Measurements from ENCODE around the gene RSPH6A. TPM values are rescaled to one million over a fixed set of nuclear protein-coding genes. Genes with fewer than 3 reads are reported as not detected.

RSPH6A gene
- total RNA-seq, 1 experiment from 2014 or later, result 0.39 TPM

DNA sequence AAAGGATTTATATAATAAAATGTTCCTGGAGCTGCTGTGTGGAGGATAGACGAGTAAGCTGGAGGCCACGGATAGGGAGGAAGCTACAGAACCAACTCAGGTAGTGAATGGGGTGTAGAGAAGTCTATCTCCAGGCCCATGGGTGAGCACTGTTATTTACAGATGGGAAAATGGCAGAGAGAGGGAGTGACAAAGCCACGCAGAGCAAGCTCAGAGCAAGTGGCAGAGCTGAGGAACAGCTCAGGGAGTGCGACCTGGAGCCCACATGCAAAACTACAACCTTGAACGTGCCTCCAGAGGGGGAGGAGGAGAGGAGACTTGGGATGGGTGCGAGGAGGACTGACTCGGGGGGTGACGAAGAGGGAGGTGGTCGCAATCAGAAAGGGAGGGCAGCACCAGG, 13.4 kb upstream of the RSPH6A start:
- intact Hi-C loops (cut with micrococcal nuclease; ENCODE audit: unreplicated experiment), result no loop called here
- POLR2A ChIA-PET (ENCODE audit: unreplicated experiment), result no interaction called here

DNA sequence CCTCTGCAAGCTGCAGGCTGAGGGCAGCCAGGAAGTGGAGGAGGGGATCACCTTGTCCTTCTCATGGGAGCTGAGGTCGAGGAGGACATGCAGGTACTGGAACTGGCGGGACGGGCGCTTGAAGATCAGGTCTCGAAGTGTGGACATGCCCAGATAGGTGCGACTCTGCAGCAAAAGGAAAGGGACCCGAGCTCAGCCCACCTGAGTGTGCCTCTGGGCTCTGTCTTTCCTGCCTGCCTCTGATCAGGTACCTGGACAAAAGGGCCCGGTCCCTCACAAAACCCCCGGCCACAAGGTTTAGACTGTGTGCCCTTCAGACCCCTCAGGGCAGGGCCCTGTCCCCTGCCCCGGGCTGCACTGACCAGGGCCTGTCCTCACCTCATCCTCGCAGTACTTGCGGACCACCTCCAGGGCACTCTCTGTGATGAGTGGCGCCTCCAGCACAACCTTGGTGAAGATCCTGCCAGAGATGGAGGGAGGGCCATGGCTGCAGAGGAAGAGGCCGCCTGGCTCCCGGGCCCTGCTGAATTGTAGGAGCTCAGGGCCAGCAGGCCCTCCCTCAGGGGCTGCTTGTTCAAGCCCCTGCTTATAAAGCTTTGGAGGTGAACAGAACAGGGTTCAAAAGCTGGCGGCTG, 12.5 kb upstream of the RSPH6A start:
- Histone ChIP-seq H3K4me3 (no peak overlapping the region), H3K4me1 (replicated peaks; ENCODE audit: insufficient read depth) (no peaks in the 10 kb centered on the region), H3K79me2 (ENCODE audit: low read depth) (no peaks in the 10 kb centered on the region), H3K36me3 (ENCODE audit: low read depth) (0 out of 2 replicates have a peak, but pooled peaks cover 13% of the 10 kb centered on the region), H3K9me3 (ENCODE audit: insufficient read depth, low read depth) (no peaks in the 10 kb centered on the region), H3K27me3 (ENCODE audit: insufficient read depth, low read depth) (no peaks in the 10 kb centered on the region), H4K20me1 (ENCODE audit: insufficient read depth) (peaks cover 4% of the 10 kb centered on the region), H2AFZ (no peak overlapping the region), H3K9me2 (ENCODE audit: insufficient read depth) (no peaks in the 10 kb centered on the region), H3K27ac (no peak overlapping the region), H3K4me2 (no peak overlapping the region), H3F3A (ENCODE audit: insufficient read depth, low read depth) (peaks cover 7% of the 10 kb centered on the region; the same call in 1 of the 2 replicates)
- POLR2A ChIA-PET (ENCODE audit: unreplicated experiment), result no interaction called here
- DNase-seq, result no peak
- CTCF ChIA-PET, result no interaction called here
- intact Hi-C loops (cut with micrococcal nuclease; ENCODE audit: unreplicated experiment), result no loop called here
- TF ChIP-seq, protein P1, sequence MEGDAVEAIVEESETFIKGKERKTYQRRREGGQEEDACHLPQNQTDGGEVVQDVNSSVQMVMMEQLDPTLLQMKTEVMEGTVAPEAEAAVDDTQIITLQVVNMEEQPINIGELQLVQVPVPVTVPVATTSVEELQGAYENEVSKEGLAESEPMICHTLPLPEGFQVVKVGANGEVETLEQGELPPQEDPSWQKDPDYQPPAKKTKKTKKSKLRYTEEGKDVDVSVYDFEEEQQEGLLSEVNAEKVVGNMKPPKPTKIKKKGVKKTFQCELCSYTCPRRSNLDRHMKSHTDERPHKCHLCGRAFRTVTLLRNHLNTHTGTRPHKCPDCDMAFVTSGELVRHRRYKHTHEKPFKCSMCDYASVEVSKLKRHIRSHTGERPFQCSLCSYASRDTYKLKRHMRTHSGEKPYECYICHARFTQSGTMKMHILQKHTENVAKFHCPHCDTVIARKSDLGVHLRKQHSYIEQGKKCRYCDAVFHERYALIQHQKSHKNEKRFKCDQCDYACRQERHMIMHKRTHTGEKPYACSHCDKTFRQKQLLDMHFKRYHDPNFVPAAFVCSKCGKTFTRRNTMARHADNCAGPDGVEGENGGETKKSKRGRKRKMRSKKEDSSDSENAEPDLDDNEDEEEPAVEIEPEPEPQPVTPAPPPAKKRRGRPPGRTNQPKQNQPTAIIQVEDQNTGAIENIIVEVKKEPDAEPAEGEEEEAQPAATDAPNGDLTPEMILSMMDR (conservative IDR thresholded peaks at IDR 0.05), result no peak
- TF ChIP-seq EZH2 (IDR thresholded peaks at IDR 0.05; ENCODE audit: low read depth), result no peak
- no TSS peak for BruUV-seq (replicated peaks)

More for the DNA sequence above, 13.4 kb upstream of the RSPH6A start:
- CTCF ChIA-PET, result no interaction called here
- Histone ChIP-seq H3K9me2 (ENCODE audit: insufficient read depth) (no peaks in the 10 kb centered on the region), H2AFZ (no peak overlapping the region), H3F3A (ENCODE audit: insufficient read depth, low read depth) (0 out of 2 replicates have a peak, but pooled peaks cover 7% of the 10 kb centered on the region), H3K4me1 (replicated peaks; ENCODE audit: insufficient read depth) (no peaks in the 10 kb centered on the region), H3K27me3 (ENCODE audit: insufficient read depth, low read depth) (no peaks in the 10 kb centered on the region), H3K4me3 (no peak overlapping the region), H4K20me1 (ENCODE audit: insufficient read depth) (peaks cover 4% of the 10 kb centered on the region), H3K36me3 (ENCODE audit: low read depth) (peaks cover 14% of the 10 kb centered on the region), H3K4me2 (no peak overlapping the region), H3K27ac (no peak overlapping the region), H3K9me3 (ENCODE audit: insufficient read depth, low read depth) (no peaks in the 10 kb centered on the region), H3K79me2 (ENCODE audit: low read depth) (no peaks in the 10 kb centered on the region)
- no TSS peak for BruUV-seq (replicated peaks)
- TF ChIP-seq, protein P1 (conservative IDR thresholded peaks at IDR 0.05), result no peak
- no peak for TF ChIP-seq EZH2 (IDR thresholded peaks at IDR 0.05; ENCODE audit: low read depth)
- DNase-seq, result no peak

DNA sequence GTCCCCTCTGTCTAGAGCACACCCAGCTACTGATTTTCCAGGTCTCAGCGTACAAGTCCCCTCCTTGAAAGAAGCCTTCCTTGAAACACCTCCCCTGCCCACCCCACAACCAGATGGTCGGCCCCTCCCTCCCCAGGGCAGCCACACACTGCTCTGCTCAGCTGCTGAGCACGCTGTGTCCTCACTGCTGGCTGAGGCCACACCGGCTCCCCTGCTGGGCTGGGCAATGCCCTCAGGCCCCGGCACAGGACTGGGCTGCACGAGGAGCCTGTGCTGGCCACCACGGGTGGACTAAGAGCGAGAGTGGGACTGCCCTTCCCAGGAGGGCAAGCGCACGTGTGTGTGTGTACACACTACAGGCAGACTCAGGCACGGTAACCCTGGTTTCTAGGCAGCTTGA, 11.8 kb upstream of the RSPH6A start:
- no TSS peak for BruUV-seq (replicated peaks)
- intact Hi-C loops (cut with micrococcal nuclease; ENCODE audit: unreplicated experiment), result no loop called here
- POLR2A ChIA-PET (ENCODE audit: unreplicated experiment), result no interaction called here
- no peak overlapping the region for H3K27ac ChIP-seq
- H3K36me3 ChIP-seq (ENCODE audit: low read depth), result 0 out of 2 replicates have a peak, but pooled peaks cover 8% of the 10 kb centered on the region
- H3K79me2 ChIP-seq (ENCODE audit: low read depth), result no peaks in the 10 kb centered on the region
- no peaks in the 10 kb centered on the region for H3K27me3 ChIP-seq (ENCODE audit: insufficient read depth, low read depth)
- DNase-seq, result no peak
- TF ChIP-seq EZH2 (IDR thresholded peaks at IDR 0.05; ENCODE audit: low read depth), result no peak
- TF ChIP-seq, protein P1 (conservative IDR thresholded peaks at IDR 0.05), result no peak
- peaks cover 7% of the 10 kb centered on the region; the same call in 1 of the 2 replicates for H3F3A ChIP-seq (ENCODE audit: insufficient read depth, low read depth)
- H3K4me1 ChIP-seq (replicated peaks; ENCODE audit: insufficient read depth), result no peaks in the 10 kb centered on the region
- H3K4me3 ChIP-seq, result no peak overlapping the region
- H3K4me2 ChIP-seq, result no peak overlapping the region
- no peak overlapping the region for H2AFZ ChIP-seq
- no peaks in the 10 kb centered on the region for H3K9me2 ChIP-seq (ENCODE audit: insufficient read depth)
- CTCF ChIA-PET, result interaction anchor here (0.6 kb wide), 1 partner anchor 58 kb away, joined by 3 read pairs; no protein-coding TSS in a partner anchor
- peaks cover 4% of the 10 kb centered on the region for H4K20me1 ChIP-seq (ENCODE audit: insufficient read depth)
- H3K9me3 ChIP-seq (ENCODE audit: insufficient read depth, low read depth), result no peaks in the 10 kb centered on the region

Measured in PC-9 (cell line).